Hepatocyte (in vitro differentiated cells): ENCODE results near the gene FANCI.
A peak's percentile ranks its signal among the peaks of the same experiment; 100 is the strongest.

Experiments used
- CTCF ChIP-seq: fragments of 200-600 bp; sonication (generic); IDR thresholded peaks from 2 replicates; pipeline ENCODE4 v1.5.1; 2016; ENCODE audit warnings: antibody characterized with exemption, mild to moderate bottlenecking; ENCODE audit not compliant: poor library complexity
- EZH2 ChIP-seq: fragments of 200-600 bp; sonication (generic); IDR thresholded peaks from 2 replicates; pipeline ENCODE4 v1.6.1; 2016; ENCODE audit warnings: antibody characterized with exemption, mild to moderate bottlenecking, borderline replicate concordance
- EZH2phosphoT487 ChIP-seq: fragments of 200-600 bp; sonication (generic); IDR thresholded peaks from one replicate; pipeline ENCODE4 v1.6.1; 2018; ENCODE audit warnings: antibody characterized with exemption, mild to moderate bottlenecking, low read depth, moderate library complexity; ENCODE audit not compliant: unreplicated experiment, severe bottlenecking

- TF ChIP-seq CTCF (peak; percentile 39), EZH2phosphoT487 (no peak), EZH2 (no peak)
Observed at GRCh38 chr15:89299896-89300295, 56.1 kb downstream of the FANCI start.
